HuH-7 (cell line): ENCODE measurements around the gene COL19A1.
"Not testable (repeated sequence)": the region's sequence is repeated elsewhere in the genome, so short reads cannot be mapped to it uniquely, and the experiment has no call there.

Experiments used
- DNase-seq: peaks from one replicate; pipeline ENCODE4 v3.0.0; 2011; ENCODE audit warnings: low spot score

COL19A1 gene

GRCh38 chr6:69965974-69966373, 99.6 kb downstream of the COL19A1 start:
- DNase-seq = not testable (repeated sequence)

- DNase-seq = no peak
These were observed 106.8 kb downstream of the COL19A1 start for GRCh38 chr6:69973138-69973537.

DNA sequence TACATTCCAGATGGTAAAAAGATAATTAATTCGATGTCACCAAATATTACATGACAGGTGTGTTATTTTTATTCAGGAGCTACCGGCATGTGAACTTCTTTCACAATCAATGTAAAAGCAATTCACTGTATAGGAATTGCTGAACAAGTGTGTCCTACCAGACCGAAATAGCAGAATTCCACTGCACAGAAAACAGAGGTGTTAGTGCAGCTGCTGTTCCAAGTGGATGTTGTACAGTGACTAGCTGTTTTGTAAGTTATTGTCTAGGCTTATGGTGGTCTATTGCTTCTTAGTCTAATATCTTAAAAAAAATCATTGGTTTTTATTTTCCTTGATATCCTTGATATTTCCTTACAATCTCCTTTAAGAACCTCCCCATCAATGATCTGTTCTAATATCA, 107.4 kb downstream of the COL19A1 start:
- no peak for DNase-seq

DNA sequence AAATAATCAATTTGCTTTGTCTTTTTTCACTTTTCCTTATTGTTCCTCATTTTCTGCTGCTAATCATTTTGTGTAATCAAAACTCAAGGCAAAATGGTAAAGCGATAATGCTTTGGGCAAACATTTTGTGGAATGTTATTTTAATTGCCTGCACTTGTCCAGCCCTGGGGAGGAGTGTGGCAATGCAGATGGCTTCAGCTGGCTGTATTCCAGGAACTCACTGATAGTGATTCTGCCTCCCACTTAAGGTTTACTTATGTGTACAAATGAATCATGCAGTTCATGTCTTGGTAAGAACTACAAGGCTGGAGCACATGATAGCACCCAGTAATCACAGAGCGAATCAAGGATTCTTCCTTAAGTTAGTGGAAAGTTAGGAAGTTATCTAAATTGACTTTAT, 107.8 kb downstream of the COL19A1 start:
- DNase-seq = no peak

- no peak for DNase-seq
These were observed 110.3 kb downstream of the COL19A1 start for GRCh38 chr6:69976591-69977090.

DNA sequence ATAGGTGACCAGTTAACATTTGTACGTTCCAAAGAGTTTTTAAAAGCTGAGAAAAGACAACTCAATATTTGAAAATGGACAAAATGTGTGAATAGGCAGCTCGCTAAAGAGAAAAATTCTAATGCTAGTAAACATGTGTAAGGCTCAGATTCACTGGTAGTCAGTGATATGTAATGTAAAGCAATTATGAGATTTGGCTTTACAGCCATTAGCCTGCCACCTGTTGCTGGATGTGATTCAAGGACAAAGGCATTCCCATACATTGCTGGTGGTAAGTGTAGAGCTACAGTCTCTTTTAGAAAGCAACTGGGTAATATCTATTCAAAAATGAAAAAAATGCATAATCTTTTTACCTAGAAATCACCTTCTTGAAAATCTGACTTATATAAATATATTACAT, 114.3 kb downstream of the COL19A1 start:
- DNase-seq = no peak

GRCh38 chr6:69984506-69984905, 118.2 kb downstream of the COL19A1 start:
- DNase-seq = no peak

GRCh38 chr6:69985180-69985579, 118.8 kb downstream of the COL19A1 start:
- DNase-seq = no peak

DNA sequence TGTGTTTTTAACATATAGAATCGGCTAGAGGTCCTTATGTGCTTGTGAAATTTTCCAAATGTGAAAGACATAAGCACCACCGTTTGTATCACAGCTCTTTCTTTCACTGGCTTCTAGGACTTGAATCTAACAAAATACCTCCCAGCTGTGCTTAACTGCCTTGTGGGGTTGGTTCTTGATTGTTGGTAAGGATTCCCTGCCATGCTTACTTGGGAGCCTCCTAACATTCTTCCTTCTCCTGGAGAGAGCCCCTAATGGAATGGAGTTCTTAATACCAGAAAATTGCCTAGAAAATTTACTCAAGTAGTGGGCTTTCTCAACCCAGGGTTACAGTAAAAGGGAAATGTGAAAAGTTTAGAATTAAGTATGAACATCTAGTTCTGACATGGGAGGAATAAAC, 121.2 kb downstream of the COL19A1 start:
- no peak for DNase-seq

- DNase-seq = no peak
These were observed 122.2 kb downstream of the COL19A1 start for GRCh38 chr6:69988458-69989126.

GRCh38 chr6:69994251-69994650, 127.9 kb downstream of the COL19A1 start:
- DNase-seq = no peak

GRCh38 chr6:70008189-70008588, 141.8 kb downstream of the COL19A1 start:
- no peak for DNase-seq

DNA sequence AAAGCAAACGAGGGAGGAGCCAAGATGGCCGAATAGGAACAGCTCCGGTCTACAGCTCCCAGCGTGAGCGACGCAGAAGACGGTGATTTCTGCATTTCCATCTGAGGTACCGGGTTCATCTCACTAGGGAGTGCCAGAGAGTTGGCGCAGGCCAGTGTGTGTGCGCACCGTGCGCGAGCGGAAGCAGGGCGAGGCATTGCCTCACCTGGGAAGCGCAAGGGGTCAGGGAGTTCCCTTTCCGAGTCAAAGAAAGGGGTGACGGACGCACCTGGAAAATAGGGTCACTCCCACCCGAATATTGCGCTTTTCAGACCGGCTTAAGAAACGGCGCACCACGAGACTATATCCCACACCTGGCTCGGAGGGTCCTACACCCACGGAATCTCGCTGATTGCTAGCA, 144.0 kb downstream of the COL19A1 start:
- DNase-seq = not testable (repeated sequence)

GRCh38 chr6:70023201-70023600, 156.8 kb downstream of the COL19A1 start:
- DNase-seq = not testable (repeated sequence)

- DNase-seq = no peak
These were observed 161.9 kb downstream of the COL19A1 start for GRCh38 chr6:70028246-70028645.

GRCh38 chr6:70028926-70029325, 162.6 kb downstream of the COL19A1 start:
- no peak for DNase-seq

DNA sequence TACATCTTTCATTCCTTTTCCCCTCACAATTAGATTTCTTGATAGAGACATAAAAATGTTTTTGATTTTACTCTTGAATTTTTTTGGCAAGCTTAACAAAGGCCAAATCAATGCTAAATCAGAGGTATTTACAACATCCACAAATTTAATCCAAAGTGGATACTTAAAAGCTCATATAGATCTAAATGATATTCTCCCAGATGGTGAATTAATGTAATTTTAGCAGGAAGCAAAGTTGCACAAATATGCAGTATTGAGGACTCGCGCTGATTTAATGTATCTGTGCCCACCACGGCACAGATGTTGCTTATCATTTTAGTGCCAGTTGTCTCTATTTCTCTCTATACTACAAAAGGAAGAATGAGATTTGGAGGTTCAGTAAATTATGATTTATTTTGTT, 167.4 kb downstream of the COL19A1 start:
- no peak for DNase-seq

- no peak for DNase-seq
These were observed 171.1 kb downstream of the COL19A1 start for GRCh38 chr6:70037445-70037844.

GRCh38 chr6:70040766-70041165, 174.4 kb downstream of the COL19A1 start:
- DNase-seq = no peak

DNA sequence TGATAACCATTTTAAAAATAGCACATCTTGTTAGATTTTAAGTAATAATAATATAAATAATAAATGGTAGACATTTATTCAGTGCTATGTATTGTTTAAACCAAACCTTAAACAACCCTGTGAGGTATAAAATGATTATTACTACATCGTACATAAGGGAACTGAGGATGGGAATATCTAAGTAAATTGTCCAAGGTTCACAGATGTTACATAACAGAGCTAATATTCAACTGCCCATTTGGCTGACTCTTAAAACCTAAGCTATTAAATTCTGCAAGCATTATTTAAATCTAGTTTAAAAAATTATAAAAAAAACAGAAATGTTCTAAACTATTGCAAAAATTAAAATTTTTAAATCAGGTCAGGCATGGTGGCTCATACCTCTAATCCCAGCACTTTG, 175.1 kb downstream of the COL19A1 start:
- no peak for DNase-seq

DNA sequence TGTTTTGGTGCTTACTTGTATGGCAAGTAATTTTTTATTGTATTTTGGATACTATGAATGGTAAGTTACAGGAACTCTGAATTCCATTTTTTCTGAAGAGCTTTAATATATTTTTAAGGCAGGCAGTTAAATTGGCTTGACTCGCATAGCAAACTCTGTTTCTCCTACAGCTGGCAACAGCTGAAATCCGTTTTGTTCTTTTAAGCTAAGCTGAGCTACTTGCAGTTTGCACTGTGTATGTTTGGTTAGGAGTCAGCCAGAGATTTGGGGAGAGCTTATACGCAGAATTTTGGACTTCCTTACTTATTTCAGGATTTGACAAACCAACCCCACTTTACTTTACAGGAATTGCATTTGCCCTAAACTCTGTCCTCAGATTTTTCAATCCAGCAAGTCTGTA, 179.1 kb downstream of the COL19A1 start:
- no peak for DNase-seq

- no peak for DNase-seq
These were observed 185.1 kb downstream of the COL19A1 start for GRCh38 chr6:70051197-70052124.

DNA sequence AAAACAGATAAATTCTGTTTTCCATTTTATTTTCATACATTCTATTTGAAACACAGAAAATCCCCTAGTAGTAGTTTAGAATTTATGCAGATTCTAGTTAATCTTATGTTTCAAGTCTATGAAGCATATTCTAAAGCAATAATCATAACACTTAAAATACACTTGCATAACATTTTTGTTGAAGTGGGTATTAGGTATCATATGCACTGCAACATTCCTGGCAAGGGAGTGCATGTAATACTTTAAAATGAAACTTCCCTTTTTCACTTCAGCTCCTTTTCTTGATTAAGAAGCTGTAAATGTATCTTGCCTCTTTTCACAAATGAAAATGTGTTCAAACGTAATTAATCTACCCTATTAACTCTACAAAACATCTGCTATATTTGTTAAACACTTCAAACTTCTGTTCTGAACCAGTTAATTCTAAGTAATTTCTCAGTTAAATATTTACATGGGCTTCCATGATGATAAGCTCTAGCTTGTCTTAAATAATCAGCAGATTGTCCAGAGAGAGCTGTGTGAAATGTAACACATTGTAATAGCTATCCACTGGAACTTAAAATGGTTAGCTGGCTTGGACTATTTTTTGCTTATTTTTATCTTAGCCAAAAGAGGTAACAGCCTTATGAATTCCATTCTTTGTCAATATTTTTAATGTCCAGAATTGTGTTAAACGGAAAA, 192.8 kb downstream of the COL19A1 start:
- DNase-seq = no peak
